GM23248 (cell line): Measurements from ENCODE around the gene BMI1.

ENCODE experiments used
- EZH2 ChIP-seq: fragments of 200-600 bp; sonication (generic); IDR thresholded peaks from 2 replicates; pipeline ENCODE4 v1.6.1; 2018; ENCODE audit warnings: antibody characterized with exemption, mild to moderate bottlenecking; ENCODE audit not compliant: insufficient read depth, poor library complexity, severe bottlenecking
- EZH2phosphoT487 ChIP-seq: fragments of 200-600 bp; sonication (generic); IDR thresholded peaks from 2 replicates; pipeline ENCODE4 v1.6.1; 2018; ENCODE audit warnings: antibody characterized with exemption, moderate library complexity, mild to moderate bottlenecking, low read depth; ENCODE audit not compliant: insufficient read depth

DNA sequence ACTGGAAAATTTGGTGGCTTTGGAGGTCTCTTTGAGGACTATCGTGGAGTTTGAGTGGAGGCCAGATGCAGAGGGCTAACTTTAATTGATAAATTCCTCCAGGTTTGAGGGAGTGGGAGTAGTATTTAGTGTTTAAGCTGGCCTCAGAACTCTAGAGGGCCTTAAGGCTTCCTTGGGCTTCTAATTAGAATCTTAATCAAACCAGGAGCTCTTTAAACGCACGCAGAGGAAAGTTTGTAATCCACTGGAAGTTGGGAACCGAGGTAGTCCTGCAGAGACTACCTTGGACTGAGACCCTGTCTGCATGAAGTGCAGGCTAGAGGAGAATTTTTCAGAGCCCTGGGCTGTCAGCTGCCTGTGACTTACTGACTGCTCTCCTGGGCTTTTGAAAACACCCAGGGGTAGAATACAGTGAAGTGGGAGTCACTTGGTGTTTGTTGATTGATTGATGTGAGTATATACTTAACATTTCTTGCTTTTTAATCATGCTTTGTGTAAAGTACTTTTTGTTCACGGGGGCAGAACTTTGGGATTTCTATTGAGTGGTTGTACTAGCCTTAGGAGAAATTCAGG is 30.3 kb downstream of the BMI1 start:
- TF ChIP-seq EZH2 (no peak), EZH2phosphoT487 (no peak)
